NCI-H82 (cell line): Measurements from ENCODE around the gene SPRR4.

Experiments used
- DNase-seq: peaks from one replicate; lab custom pipeline; 2025; lab: John Stamatoyannopoulos, UW

The SPRR4 gene, protein sequence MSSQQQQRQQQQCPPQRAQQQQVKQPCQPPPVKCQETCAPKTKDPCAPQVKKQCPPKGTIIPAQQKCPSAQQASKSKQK

DNA sequence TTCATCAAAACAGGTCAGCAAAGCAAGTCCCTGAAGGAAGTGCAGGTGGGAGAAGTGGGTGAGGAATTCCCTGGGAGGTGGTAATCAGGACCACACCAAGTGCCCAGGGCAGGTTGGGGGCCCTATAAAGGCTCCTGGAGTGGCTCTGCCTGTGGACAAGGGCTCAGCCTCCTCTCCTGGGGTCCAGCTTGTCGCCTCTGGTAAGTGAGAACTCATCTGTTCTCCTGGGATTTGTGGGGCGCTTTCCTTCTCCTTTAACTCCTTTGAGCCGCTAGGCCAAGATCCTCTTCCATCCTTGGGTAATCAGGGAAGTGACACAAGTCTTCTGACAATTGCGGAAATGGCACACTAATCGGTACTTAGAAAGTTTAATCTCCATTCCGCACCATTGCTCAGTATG lies at the start of gene SPRR4:
Gene SPRR4, plus strand, starts transcription at position 154 of the 400 bp plus-strand sequence. CDS start 1,243 bp downstream, outside the sequence.
- no peak for DNase-seq

- DNase-seq, result no peak
These were observed 46.3 kb upstream of the SPRR4 start for GRCh38 chr1:152924191-152924590.

GRCh38 chr1:152926091-152926490 lies 44.4 kb upstream of the SPRR4 start:
- DNase-seq, result peak; percentile 28

GRCh38 chr1:152928671-152929070 lies 41.8 kb upstream of the SPRR4 start:
- DNase-seq, result no peak

- DNase-seq, result no peak
These were observed 38.2 kb upstream of the SPRR4 start for GRCh38 chr1:152932170-152932811.

- DNase-seq, result no peak
These were observed 37.3 kb upstream of the SPRR4 start for GRCh38 chr1:152933196-152933595.

- no peak for DNase-seq
These were observed 29.8 kb upstream of the SPRR4 start for GRCh38 chr1:152940614-152941013.

DNA sequence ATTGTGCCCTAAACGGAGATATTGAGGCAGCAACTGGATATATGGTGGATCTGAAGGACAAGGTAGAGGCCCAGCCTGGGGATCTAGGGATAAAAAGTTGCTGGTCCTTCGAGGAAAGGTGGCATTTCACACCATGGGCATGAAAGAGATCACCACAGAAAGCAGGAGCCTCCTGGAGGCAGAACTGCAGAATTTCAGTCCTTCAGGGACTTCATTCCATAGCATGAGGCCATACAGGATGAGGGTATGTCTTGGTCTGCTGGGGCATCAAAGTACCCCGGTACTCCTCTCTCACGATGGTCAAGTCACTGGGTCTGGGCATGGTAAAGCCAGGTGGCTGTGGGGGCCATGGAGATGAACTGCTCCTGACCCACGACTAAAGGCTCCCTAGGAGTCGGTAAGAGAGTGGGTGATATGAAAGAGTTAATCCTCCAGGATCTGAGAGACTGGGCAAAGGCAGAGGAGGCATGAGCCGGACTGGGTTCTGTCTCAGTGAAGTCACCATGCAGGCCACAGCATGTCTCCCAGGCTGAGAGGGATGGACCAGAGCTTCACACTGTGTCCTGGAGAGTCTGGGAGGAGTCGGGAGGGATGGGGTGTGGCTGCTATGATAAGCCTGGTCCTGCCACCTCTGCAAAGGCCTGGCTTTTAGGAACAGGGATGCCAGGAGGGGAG lies 29.3 kb upstream of the SPRR4 start:
- DNase-seq, result no peak

- no peak for DNase-seq
These were observed 28.3 kb upstream of the SPRR4 start for GRCh38 chr1:152942161-152942560.

DNA sequence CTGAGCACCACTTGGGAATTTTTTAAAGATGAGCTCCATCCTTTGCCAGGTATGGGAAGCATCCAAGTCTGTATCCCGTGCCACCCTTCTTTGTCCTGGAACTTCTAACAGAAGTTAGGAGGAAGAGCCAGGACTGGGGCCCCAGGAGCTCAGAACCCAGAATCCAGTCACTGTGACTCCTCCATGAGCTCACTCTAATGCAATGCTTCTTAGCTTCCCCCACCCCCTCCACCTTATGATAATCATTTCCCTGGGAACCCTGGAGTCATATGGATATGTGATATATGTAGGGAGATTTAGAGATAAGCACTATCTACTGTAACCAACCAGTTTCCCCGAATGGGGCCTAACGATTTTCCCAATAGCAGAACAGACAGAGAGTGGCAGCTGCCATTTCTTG lies 24.2 kb upstream of the SPRR4 start:
- DNase-seq, result no peak

DNA sequence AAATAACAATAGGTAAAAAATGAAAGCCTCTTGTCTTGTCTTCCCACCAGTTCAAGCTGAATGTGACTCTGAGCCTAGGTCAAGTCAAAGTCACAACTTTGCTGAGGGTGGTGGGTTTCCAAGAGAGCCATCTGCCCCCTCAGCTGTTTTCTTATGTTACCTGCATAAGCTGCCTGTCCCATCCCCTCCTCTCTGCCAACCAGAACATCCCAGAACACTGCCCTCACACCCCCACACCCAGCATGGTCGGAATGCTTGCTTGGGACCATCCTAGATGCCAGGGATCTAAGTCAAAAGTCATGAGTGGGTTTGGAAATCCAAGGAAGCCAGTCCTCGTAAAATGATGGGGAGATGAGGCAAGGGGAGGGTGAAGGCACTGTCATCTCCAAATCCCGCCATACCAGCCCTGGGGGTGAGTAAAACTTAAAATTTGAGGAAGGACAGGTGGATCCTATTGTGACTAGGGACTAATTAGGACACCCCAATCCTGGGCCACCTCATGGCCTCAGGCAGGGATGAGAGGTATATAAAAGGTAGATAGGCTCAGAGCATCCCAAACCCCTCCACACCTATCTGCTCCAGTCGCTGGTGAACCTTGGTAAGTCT lies 23.7 kb upstream of the SPRR4 start, which contains the start of gene SPRR5:
Gene SPRR5, plus strand, starts transcription at position 556 of the 606 bp plus-strand sequence. CDS start 1,349 bp downstream, outside the sequence.
- DNase-seq, result no peak

DNA sequence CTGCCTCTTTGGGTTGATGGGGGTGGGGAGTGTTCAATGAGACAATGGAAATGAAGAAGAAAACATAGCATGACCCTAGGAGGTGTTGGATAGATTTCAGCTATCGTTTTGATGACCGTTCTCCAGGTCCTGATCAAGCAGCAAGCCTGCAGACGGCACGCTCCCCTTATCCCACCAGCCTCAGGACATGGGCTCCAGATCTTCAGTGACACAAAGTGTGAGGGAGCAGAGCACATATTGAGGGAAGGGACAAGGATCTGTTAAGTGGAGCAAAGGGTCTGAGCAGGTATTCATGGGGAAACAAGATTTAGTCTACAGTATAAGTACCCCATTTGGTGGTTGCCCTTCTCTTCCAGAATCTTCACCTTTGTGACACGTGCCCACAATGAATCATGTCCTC lies 18.7 kb upstream of the SPRR4 start:
- no peak for DNase-seq

- DNase-seq, result no peak
These were observed 16.7 kb upstream of the SPRR4 start for GRCh38 chr1:152953761-152954160.

DNA sequence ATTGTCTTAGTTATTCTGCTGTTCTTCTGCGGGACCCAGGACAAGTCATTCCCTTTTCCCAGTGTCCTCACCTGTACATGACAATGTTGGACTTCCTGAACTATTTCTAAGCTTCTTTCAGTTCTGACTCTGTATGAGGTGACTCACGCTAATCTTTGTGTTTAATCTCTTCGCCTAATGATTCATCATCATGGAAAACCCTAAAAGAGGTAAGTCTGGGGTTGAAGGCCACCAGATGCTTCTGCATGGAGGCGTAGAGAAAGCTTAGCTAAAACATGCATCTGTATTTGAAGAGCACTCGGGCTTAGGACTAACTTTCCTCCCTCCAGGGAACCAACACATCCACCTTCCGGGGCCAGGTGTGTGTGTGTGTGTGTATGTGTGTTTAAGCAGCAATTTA lies 16.0 kb upstream of the SPRR4 start:
- DNase-seq, result no peak

GRCh38 chr1:152957561-152957960 lies 12.9 kb upstream of the SPRR4 start:
- DNase-seq, result no peak

DNA sequence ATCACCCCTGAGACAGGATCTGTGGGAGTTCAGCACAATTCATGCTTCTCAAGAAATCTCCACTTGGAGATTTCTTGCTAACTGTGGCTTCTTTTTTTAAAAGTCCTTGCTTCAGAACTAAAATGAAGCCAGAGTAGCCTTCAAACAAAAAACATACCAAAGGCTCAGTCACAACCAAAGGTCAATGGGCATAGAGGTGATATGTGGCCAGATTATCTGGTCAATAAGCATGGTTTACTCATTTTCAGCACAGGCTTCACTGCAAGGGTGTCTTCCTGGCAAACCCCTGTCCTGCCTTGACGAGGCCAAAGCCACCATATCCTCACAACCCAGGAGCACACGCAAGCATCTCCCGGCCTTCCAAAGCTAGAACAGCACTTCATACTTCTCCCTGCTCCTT lies 11.2 kb upstream of the SPRR4 start:
- no peak for DNase-seq

GRCh38 chr1:152959801-152960451 lies 10.5 kb upstream of the SPRR4 start:
- DNase-seq, result no peak

DNA sequence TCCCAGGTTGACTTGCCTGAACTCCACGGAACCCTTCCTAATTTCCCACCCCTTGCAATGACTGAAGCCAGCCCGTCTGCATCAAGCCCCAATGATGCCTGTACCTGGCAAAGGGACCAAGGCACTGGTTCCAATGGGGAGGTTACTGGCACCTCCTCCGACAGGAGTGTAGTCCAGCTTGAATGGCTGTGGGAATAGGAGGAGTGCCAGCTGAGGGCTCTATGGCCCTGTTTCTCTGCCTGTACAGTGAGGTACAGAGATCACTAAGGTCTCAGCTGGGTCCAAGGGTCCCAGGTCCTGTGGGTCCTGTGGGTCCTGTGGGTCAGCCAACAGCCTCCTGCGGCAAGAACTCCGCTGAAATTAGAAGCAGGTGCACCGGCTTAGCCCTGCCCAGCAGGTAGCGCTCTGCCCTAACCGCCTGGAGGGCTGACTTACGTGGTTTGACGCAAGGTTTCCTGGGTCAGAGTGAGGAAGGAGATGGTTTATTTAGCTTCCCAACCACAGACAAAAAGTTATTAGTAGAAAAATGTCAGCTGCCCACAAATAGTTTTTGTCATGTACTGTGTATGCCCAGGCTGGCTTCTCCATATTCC lies 9.9 kb upstream of the SPRR4 start:
- DNase-seq, result no peak

GRCh38 chr1:152961226-152961891 lies 9.1 kb upstream of the SPRR4 start:
- DNase-seq, result peak; percentile 70

DNA sequence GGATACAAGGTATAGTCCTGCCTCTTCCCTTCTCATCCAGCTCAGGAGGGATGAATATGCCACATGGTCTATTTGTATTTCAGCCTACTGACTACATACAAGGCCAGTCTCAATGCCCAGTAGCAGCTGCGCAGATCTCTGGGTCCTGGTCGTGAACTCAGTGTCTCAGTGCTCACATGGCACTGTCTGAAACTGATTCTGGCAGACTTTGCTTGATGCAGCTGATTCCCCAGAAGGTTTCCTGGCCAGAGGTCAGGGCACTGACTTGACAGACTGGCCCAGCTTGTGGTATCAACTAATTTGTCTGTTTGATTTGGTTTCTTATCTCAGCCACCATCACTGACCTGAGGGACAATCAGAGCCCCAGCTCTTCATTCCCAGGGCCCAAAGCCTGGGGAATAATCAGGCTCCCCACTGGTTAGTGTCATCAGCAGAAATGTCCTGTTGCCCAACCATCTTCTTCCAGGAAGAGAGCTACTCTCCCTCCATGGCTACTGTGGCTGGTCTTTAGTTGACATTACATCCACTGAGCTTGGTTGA lies 7.5 kb upstream of the SPRR4 start:
- DNase-seq, result no peak

- no peak for DNase-seq
These were observed 5.9 kb upstream of the SPRR4 start for GRCh38 chr1:152964536-152964935.
